HG02642 (cell line): ENCODE measurements around the gene FAM229B.

Experiments used
- ATAC-seq: cut with Tn5 transposase; IDR thresholded peaks from one replicate; pipeline ENCODE4 v1.9.1; 2021; ENCODE audit warnings: mild to moderate bottlenecking; ENCODE audit not compliant: unreplicated experiment, poor library complexity

FAM229B gene

GRCh38 chr6:112130878-112131277, 43.5 kb downstream of the FAM229B start:
- no peak for ATAC-seq

GRCh38 chr6:112139052-112139451, 51.7 kb downstream of the FAM229B start:
- no peak for ATAC-seq

- ATAC-seq, result no peak
Observed at GRCh38 chr6:112141707-112142106, 54.3 kb downstream of the FAM229B start.

DNA sequence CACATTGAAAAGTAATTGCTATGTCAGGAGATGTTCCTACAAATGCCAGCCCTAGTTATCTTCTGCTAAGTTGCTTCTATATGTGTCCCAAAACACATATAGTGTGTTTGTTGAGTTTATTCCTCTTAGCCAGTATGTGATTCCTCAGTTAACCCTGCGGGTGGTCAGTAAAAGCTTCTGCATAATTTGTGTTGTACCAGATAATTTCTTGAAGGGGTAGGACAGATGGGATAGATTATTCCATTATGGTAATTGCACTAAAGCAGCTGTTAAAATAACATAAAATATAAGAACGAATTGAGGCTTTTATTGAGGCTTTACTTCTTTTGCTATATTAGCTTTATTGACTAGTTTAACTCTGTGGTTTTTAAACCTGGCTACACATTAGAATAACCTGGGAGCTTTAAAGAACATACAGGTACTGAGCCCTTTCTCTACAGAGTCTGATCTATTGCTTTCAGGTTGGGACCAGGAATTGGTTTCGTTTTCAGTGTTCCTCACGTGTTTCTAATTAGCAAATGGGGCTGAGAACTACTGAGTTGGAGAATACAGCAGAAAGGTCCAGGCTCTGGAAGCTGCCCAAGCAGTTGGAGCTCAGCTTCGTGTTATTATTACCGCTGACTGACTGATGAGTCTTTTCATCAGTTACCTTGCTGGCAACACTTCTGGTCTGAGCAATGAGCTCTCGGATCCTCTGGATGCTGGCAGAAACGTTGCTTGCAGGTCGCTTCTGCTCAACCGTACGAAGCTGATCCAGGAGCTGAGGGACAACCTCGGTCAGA, 56.9 kb downstream of the FAM229B start:
- ATAC-seq, result no peak

DNA sequence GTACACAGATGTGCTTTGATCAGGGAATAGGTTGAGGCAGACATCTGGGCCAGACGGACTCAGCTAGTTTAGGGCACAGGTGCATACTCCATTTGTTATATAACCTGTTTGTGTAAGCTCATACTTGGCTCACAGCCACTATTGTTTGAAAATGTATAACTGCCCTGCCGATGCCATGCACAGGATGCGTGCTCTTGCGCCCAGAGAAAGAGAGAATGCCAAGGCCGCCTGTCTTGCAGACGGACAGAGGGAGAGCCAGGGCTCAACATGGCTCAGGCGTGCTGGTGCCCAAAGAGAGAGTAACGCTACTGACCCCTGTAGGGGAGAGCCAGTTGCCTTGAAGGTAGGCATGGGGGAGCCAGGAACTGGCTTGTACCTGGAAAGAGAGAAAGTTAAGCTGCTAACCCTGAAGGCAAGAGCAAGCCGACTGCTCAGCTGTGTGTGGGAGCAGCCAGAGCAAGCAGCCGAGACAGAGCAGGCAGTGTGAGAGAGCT, 57.7 kb downstream of the FAM229B start:
- ATAC-seq, result no peak

DNA sequence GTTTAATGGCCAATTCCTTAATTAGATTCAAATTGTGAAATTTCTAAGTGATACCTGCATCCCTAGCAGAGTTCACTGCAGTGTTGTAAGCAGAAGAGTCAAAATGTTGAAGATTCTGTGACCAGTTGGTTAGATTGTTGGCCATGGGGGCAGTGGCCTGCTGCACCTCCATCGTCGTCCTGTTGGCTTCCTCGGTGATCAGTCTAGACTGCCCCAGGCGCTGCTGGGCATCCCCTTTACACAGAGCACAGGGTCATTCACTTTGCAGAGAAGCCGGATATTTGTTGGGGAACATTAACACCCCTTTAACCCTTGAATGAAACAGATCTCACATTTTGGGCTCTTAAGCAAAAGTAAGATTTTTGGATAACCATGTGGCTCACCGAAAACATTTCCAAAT, 60.7 kb downstream of the FAM229B start:
- no peak for ATAC-seq

- no peak for ATAC-seq
Observed at GRCh38 chr6:112149236-112149635, 61.8 kb downstream of the FAM229B start.

DNA sequence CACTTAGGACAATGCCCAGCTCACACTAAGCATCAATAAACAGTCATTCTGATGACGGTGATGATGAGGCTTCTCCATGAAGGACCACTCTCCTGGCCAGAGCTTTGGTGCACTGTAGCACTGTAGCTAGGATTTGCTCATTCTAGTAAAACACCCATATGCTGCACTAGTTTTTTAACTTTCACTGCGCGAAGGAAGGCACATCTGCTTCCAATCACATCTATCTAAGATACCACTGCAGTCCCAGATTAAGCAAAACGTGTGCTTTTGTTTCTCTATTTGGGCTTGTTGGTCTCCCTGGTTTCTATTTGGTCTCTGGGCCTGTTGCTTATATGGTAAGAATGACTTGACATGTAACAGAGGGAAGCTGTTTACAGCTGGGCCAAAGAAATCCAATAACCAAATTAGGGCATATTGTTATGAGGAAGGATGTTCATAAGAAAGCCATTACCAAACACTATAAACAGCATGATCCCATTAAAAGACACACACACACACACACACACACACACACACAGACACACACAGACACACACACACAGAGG, 62.4 kb downstream of the FAM229B start:
- ATAC-seq, result no peak

GRCh38 chr6:112150363-112150762, 63.0 kb downstream of the FAM229B start:
- no peak for ATAC-seq
